ENCODE data around the gene SLC7A8.
A peak's percentile ranks its signal among the peaks of the same experiment; 100 is the strongest.

Gene SLC7A8

DNA sequence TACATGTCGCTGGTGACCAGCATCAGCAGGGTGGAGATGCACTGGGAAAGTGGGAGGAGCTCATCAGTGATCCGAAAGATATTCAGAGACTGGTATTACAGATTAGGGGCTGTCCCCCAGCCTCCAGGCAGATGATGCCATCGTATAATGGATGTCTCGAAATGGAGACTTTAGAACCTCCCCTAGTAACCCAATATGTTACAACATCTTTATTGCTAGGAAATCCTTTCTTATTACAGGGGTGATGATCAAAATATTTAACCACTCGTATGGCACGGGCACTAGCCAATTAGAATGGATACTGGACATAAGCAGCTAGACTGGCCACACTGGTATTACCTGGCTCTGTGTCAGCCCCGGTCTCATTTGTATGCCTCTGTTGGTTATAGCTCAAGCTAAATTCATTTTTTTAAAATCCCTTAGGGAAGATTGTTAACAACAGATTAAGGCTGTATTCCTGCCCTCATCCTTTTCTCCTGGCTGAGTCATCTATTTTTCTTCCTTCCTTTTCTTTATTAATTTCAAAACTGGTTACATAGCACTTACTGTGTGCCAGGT, 53.6 kb downstream of the SLC7A8 start:
- DNase-seq, result no peak

DNA sequence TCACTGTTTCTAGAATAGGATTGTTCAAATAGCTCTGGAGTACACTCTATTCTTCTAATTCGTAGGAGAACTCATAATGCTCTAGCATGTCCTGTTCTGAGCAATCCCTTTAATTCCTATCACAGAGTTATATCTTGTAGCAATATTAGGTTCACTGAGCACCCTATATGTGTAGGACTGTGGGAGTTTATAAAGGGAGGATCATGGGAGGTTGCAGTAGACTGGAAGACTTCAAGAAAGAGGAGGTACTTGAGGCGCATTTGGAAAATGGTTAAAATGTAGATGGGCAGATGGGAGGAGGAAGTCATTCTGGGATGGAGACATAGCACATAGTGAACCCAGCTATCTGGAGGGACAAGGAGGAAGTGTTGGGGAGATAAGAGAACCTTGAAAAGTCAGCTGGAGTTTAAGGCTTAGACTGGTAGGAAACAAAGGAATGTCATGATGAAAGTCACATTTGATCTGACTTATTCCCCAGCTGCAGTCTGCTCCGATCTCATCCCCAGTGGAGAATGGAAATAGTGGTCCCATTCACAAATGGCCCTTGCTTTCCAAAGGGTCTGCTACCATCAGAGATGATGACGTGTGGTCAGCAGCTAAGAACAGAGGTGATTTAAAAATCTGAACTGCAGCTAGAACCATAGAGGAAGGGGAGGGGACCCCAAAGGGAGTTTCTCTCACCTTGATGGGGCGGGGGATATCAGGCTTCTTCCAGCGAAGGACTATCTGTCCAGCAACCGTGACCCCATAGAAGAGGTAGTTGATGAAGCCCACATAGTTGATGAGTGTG, 54.3 kb downstream of the SLC7A8 start:
- DNase-seq, result no peak

- DNase-seq, result no peak
Measured at GRCh38 chr14:23127861-23128260, 55.6 kb downstream of the SLC7A8 start.

DNA sequence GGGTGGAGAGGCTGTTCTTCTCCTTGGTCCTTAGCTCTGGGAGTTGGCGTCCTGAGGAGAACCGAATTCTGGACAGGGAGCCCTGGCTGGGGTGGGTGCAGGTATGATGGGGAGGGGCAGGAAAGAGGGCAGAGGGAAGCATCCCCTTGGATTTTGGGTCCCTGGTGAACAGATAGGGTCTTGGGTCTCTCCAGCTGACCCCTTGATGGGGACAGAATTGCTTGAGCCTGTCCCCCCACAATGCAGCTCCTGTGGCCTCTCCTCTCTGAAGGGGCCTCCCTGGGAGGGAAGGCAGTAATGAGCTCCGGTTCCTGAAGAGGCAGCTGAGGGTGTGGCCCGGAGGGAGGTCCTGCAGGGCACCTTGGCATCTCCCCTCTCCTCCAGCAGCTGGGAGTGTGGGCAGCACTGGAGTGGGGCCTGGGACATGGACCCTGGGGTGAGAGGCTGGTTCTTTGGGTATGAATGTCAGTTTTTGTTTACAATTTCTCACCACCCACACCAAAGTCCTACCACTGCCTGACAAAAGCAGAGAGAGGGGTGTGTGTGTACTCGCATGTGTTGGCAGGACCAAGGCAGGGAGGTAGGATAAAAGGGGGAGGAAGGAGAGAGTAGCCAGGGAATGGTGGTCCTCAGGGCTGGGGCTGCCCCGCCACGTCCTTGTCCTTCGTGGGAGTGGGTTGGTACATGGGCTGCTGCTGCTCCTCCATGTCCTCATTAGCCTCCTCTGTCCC, 56.7 kb downstream of the SLC7A8 start:
- DNase-seq, result no peak

- DNase-seq, result no peak
Measured at GRCh38 chr14:23125933-23126524, 57.4 kb downstream of the SLC7A8 start.

DNA sequence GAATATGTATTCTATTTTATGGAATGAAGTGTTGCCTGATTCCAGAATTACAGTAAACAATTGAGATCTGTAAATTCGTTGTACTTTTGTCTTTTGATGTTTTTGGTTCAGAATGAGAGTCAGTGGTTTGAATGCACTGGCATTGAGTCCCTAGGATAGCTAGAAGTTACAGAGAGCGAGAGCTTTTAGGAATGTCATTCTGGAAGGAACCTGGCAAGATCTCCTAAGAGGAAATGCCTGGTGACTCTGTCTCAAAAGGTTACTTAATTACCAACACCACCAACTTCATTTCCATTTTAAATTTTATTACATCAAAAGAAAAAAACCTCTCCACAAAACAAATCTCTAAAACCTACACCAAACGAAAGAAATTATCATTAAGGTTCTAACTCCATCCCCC, 58.4 kb downstream of the SLC7A8 start:
- no peak for DNase-seq

- DNase-seq, result no peak
Measured at GRCh38 chr14:23124337-23124954, 59.0 kb downstream of the SLC7A8 start.

DNA sequence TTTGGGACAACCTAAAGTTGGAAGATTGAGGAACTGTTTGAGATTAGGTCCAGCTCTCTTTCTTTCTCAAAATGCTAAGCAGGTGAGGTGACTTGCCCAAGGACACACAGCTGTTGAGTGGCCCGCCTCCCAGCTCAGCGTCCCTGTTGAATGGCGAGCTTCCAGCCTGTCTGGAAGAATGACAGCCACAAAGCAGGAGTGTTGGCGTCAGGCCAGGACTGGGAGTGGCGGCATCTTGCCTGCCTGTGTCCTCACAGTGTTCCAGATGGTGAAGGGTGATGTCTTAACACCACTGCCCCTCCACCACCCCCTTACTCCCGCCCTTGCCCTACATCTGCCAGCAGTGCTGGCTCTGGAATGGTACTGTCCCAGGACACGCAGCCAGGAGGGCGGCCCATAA, 60.0 kb downstream of the SLC7A8 start:
- DNase-seq, result peak; percentile 99

DNA sequence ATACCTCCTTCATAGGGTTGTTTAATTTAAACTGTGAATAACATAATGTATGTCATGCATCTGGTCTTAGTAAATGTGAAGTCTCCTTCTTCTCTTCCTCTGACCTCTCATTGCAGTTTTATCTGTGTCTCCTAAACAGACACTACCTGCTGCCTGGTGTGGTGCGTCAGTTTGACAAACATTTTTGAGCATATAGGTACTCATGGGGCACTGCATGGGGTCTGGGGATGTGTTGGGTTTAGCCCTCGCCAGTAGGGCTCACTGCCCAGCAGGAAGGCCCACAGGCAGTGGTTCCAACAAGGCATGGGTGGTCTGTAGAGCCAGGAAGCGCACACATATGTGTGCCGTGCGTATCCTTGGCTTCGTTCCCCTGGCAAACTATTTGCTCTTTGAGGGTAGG, 61.4 kb downstream of the SLC7A8 start:
- DNase-seq, result no peak

GRCh38 chr14:23121361-23121771, 62.1 kb downstream of the SLC7A8 start:
- DNase-seq, result no peak

DNA sequence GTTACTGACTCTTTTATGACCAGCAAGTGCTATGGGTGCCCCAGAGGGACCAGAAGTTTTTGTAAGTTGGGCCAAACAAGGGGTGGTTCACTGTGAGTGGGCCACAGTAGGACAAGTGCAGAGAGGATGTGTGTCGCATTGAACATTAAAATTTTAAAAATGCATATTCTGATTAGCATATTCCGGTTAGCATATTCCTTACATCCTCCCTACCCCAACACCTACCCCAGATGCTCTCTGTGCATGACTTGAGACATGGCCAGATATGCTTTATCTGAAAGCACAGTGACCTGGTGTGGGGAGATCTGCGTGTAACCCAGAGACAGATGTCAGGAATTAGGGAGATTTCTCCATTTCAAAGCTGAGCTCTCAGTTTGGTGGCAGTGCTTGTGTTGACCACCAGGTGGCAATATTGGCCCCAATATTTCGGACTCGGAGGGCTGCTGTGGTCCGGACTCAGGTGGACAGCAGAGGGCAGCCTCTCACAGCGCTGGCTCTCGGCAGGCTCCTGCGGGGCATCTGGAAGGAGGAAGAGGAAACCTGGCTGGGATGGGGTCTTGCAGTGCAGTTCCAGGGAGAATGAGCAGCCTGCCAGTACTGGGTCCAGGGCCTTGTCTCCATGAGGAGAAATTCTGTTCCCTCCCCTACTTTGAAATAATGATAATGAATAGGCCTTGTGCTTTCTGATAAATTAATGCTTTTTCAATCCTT, 62.8 kb downstream of the SLC7A8 start:
- DNase-seq, result peak; percentile 100

DNA sequence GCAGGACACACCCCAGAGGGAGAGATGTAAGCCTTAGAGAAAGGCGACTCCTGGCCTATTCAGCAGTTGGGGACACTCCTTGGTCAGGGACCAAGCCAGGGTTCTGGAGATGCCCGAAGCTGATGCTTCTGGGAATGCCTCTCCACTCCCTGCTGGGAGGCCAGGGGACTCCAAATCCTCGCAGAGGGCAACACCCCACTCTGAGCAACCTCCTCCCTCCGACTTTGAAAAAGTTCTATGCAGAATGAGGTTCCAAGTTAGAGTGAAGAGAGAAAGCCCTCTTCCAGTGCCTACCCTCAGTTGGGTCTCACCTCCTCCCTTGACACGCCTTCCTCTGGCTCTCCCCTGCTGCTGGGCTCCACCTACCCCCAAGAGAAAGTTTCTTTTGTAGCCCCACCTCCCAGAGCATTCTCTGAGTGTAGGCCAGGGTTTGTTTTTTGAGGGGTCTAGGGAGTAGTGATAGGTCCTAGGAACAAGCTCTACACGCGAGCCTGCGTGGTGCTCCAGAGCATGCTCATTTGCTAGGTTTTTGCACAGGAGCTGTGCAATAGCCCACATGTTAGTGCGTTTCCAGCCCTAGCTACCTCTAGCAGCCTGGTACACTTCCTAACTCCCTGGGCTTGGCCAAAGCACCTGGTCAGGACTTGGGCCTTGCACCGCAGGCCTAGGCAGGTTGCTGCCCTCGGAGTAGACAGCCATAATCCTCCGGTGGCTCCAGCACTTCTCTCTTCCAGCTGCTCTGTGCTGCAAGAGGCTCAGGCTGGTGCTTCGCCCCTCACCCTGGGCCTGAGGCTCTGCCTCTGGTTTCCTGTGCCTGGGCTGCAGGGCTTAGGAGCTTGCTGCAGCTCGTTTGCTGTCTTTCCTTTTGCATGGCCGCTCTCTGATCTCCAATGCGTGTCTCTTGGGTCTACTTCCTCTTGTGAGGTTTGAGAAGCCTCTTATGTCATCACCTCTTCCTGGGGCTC, 63.8 kb downstream of the SLC7A8 start:
- no peak for DNase-seq

- no peak for DNase-seq
Measured at GRCh38 chr14:23118506-23119362, 64.7 kb downstream of the SLC7A8 start, which contains the start of gene CEBPE. CEBPE (minus strand) TSS chr14:23119255; CDS start chr14:23119091, 164 bp downstream.

GRCh38 chr14:23117371-23118020, 66.0 kb downstream of the SLC7A8 start:
- DNase-seq, result no peak

GRCh38 chr14:23115918-23116317, 67.5 kb downstream of the SLC7A8 start:
- no peak for DNase-seq

- no peak for DNase-seq
Measured at GRCh38 chr14:23115039-23115731, 68.3 kb downstream of the SLC7A8 start.

DNA sequence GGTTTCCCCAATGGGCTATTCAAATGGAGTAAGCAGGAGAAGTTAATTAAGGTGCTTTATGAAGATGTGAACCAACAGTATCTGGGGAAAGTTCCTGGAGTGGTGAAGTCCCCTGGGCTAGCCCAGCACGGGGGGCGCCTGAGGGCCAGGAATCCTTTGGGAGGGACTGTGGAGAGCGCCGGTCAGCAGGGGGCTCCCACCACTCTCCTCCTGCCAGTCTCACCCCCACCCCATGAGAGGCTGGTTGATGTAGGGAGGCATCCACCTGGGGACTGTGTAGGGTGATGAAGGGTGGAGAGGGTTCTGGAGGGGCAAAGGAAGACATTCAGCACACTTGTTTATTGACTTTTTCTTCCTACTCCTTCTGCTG, 68.8 kb downstream of the SLC7A8 start:
- DNase-seq, result no peak

GRCh38 chr14:23114120-23114458, 69.4 kb downstream of the SLC7A8 start:
- DNase-seq, result no peak

DNA sequence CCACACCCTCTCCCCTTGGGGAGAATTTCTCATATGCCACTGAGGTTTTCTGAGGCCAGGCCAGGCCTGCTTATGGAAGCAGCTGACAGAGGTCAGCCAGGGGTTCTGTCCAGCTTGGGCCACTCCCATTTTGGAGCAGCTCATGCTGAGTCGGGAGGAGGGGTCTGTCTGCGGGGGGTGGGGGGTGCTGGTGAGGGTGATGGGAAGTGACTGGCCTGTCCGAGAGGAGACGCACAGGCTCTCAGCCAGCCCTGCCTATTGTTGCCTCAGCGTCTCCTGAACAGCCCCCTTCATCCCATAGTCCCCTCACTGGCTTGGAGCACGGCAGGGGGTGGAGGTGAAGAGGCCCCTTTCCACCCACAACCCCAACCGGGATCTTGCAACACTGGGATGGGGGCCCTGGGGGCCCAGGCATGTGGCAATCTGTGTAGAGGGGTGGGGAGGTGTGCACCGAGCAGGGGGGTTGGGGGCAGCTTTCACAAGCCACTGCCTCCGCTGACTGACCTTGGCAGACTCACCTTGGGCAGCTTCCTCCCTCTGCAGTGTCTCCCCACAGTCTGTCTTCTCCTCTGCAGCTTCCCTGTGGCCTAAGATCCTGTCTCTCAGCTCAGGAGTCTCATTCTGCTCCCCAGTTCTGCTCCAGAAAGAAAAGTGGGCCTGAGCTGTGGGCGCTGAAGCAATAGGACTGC, 69.9 kb downstream of the SLC7A8 start:
- DNase-seq, result no peak

All from NCI-H2029 treated with DMSO at 0.1 percent for 48 hours (cell line).